Thyroid gland (tissue), 4 donors: ENCODE results near the gene FGR. TPM values are rescaled to one million over a fixed set of nuclear protein-coding genes. Genes with fewer than 3 reads are reported as not detected.
A peak's percentile ranks its signal among the peaks of the same experiment; 100 is the strongest.

Experiments
- DNase-seq, 2 donors: peaks; one replicate each; pipeline ENCODE4 v3.0.0-alpha.2; 2019
- H3K27ac ChIP-seq, 3 donors: fragments of 200-600 bp; sonication (generic); 1 replicate in 2 of 3; 2 replicates in 1 of 3; pipeline ENCODE4 v1.5.1; 2016 to 2019; ENCODE audit warnings: mild to moderate bottlenecking in 1 of 3, moderate library complexity in 1 of 3
- H3K27me3 ChIP-seq: fragments of 200-600 bp; sonication (generic); one replicate; pipeline ENCODE4 v1.5.1; 2019
- H3K36me3 ChIP-seq, 2 donors: fragments of 200-600 bp; sonication (generic); one replicate each; pipeline ENCODE4 v1.5.1; 2016 to 2019
- H3K4me1 ChIP-seq, 2 donors: fragments of 200-600 bp; sonication (generic); one replicate each; pipeline ENCODE4 v1.5.1; 2017 to 2019
- H3K4me3 ChIP-seq, 3 donors: fragments of 200-600 bp; sonication (generic); replicated peaks in 1 of 3; 1 replicate in 2 of 3; 2 replicates in 1 of 3; pipeline ENCODE4 v1.5.1; 2016; ENCODE audit warnings: mild to moderate bottlenecking in 1 of 3
- H3K9me3 ChIP-seq: fragments of 200-600 bp; sonication (generic); one replicate; pipeline ENCODE4 v1.5.1; 2017
- CTCF ChIP-seq, 6 experiments: fragments of 200-600 bp in 3 of 6; fragments of 450-650 bp in 3 of 6; sonication (generic) in 3 of 6; IDR thresholded peaks; one replicate each; pipeline ENCODE4 v1.5.1; 2016 to 2019; ENCODE audit warnings: antibody characterized with exemption in 6 of 6, mild to moderate bottlenecking in 2 of 6, inconsistent platforms in 1 of 6, moderate library complexity in 1 of 6
- POLR2A ChIP-seq, 2 donors: fragments of 450-650 bp; IDR thresholded peaks; one replicate each; pipeline ENCODE4 v1.6.1; 2017; ENCODE audit warnings: antibody characterized with exemption in 2 of 2, mild to moderate bottlenecking in 2 of 2, moderate library complexity in 1 of 2
- WGBS, 2 donors: methylation state at CpG; one replicate each; pipeline ENCODE4 v1.1.5; 2017; 5-methylcytosine and 5-hydroxymethylcytosine counted together
- intact Hi-C: fragments of 100-400 bp; cut with DNase I; formaldehyde crosslinking; loops from one replicate; pipeline ENCODE4 v1.15.1; 2023
- total RNA-seq, 4 donors: library from RNA; depleted of rRNA; stranded (reverse); fragments of >200 nt; gene quantifications; one replicate each; pipeline ENCODE4 v1.2.3, GENCODE V29; 2016

Gene FGR
- total RNA-seq, 4 donors from 2014 or later: 4.6 to 7.1 (median 6.4) TPM

DNA sequence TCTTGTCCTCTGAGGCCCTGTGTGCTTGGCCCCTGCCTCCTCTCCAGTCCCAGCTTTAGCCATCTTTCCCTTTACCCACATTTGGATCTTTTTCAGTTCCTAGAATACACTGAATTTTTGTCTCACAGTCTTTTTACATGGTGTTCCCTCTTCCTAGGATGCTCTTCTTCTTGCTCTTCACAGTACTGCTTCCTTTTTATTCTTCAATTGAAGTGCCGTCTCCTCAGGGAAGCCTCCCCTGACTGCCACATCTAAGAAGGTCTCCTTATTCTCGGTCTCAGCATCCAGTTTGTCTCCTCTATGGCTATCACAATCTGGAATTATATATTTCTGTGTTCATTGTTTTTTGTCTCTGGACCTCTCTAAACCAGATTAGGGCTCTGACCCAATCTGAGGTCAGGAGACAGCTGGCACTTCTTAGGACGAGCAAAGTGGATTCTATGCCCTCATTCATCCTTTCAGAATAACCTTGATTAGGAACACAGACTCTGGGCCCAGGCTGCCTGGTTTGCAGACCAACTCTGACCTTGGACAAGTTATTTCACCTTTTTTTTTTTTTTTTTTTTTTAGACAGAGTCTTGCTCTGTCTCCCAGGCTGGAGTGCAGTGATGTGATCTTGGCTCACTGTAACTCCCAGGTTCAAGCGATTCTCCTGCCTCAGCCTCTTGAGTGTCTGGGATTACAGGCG is 3.2 kb upstream of the FGR start:
- 73 to 80% methylated on average over 5 of the region's 5 CpGs for WGBS, 2 donors
- DNase-seq: no peak
- Histone ChIP-seq H3K27me3 (peaks cover 6% of the 10 kb centered on the region), H3K4me1 (peaks cover 14 to 19% of the 10 kb centered on the region in 2 donors), H3K9me3 (no peaks in the 10 kb centered on the region), H3K27ac (no peak overlapping the region), H3K36me3 (no peaks in the 10 kb centered on the region), H3K4me3 (no peak overlapping the region)
- intact Hi-C loops: no loop called here
- TF ChIP-seq POLR2A (IDR thresholded peaks at IDR 0.05): no peak
- TF ChIP-seq CTCF (IDR thresholded peaks at IDR 0.05): no peak

DNA sequence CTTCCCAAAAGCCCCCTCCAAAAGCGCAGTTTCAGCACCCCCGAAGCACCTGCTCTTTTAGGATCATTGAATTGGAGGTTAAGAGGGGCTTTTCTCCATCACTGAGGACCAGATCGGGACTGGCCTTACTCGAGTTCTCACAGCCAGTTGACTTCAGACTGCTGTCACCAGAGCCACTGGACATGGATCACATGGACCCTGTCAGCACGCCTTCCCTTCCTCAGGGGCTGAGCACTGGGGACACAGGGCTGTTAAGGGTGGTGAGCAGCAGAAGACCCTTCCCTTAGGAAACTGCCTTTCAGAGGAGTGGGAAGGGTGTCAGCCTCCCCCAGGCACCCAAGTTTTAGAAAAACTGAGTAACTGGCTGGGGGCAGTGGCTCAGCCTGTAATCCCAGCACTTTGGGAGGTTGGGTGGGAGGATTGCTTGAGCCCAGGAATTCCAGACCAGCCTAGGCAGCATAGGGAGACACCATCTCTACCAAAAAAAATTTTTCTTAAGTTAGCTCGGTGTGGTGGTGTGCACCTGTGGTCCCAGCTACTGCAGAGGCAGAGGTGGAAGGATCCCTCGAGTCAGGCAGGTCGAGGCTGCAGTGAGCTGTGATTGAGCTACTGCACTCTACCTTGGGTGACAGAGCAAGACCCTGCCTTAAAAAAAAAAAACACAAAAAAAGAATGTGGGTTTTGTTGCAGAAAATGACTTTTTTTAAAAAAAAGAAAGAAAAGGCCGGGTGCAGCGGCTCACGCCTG is 584 bp upstream of the FGR start:
- TF ChIP-seq CTCF (IDR thresholded peaks at IDR 0.05): no peak
- no peak for TF ChIP-seq POLR2A (IDR thresholded peaks at IDR 0.05)
- no peaks in the 10 kb centered on the region for H3K9me3 ChIP-seq
- 84 to 86% methylated on average over 10 to 11 of the region's 11 CpGs for WGBS, 2 donors
- no peak for DNase-seq
- peaks cover 26 to 41% of the 10 kb centered on the region in 2 donors for H3K4me1 ChIP-seq
- no peak overlapping the region for H3K4me3 ChIP-seq
- no peaks in the 10 kb centered on the region for H3K36me3 ChIP-seq
- intact Hi-C loops: no loop called here
- peaks cover 6% of the 10 kb centered on the region for H3K27me3 ChIP-seq
- H3K27ac ChIP-seq: peak overlapping the region in 2 of 3 donors; percentile 33 to 81

DNA sequence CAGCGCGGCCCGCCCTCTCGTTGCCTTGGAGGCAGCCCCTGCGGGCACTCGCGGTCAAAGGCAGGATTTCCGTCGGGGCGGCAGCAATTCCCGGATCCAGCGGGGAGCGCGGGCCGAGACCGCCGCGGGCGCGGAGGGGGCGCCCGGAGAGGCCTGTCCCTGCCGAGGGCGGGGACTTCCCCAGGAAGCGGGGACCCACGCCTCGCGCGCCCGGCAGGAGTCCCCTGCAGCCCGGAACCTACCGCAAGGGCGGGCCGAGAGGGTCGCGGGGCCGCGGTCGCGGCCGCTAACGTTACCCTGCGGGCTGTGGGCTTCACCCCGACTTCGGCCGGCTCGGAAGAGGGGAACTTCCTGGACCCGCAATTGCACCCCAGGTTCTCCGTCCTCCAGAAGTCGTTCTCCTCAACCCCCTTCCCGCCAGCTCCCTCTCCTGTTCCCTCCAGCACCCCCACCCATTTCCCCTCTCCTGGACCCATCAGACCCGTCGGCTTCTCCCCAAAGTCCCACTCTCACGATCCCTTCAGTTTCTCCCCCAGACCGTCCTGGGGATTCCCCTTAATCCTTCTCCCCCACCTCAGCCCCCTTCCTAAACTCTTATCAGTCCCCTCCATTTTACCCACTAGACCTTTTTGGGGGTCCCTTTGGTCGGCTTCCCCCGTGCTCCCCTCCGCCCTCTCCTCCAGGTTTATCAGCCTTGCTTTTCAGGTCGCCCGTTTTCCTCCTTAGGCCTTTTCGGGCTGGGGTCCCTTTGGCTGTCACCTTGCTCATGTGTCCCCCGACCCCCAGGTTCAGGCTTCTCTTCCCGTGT is 604 bp downstream of the FGR start:
- Histone ChIP-seq H3K4me1 (peaks cover 29 to 52% of the 10 kb centered on the region in 2 donors), H3K36me3 (no peaks in the 10 kb centered on the region), H3K9me3 (no peaks in the 10 kb centered on the region), H3K27me3 (peaks cover 6% of the 10 kb centered on the region), H3K27ac (peak overlapping the region; percentile 44 to 81 (median 75)), H3K4me3 (peak overlapping the region in 2 of 3 donors; percentile 20 to 41)
- WGBS, 2 donors: 10 to 11% methylated on average over 25 to 29 of the region's 63 CpGs
- intact Hi-C loops: no loop called here
- TF ChIP-seq POLR2A (IDR thresholded peaks at IDR 0.05) (peak in 1 of 2 donors; percentile 22), CTCF (IDR thresholded peaks at IDR 0.05) (no peak)
- DNase-seq: peak; percentile 30 to 32

- H3K4me1 ChIP-seq: peaks cover 29 to 58% of the 10 kb centered on the region in 2 donors
- intact Hi-C loops: no loop called here
- H3K27ac ChIP-seq: peak overlapping the region; percentile 29 to 81 (median 75)
- no peak for DNase-seq
- no peaks in the 10 kb centered on the region for H3K36me3 ChIP-seq
- peak overlapping the region in 2 of 3 donors; percentile 20 to 41 for H3K4me3 ChIP-seq
- TF ChIP-seq POLR2A (IDR thresholded peaks at IDR 0.05): no peak
- TF ChIP-seq CTCF (IDR thresholded peaks at IDR 0.05): no peak
- 31 to 43% methylated on average over 10 to 17 of the region's 17 CpGs for WGBS, 2 donors
- peaks cover 6% of the 10 kb centered on the region for H3K27me3 ChIP-seq
- H3K9me3 ChIP-seq: no peaks in the 10 kb centered on the region
These were observed 1.3 kb downstream of the FGR start for GRCh38 chr1:27633640-27634176.
